HT1080 (cell line): ENCODE measurements around the gene HACE1. TPM values are rescaled to one million over a fixed set of nuclear protein-coding genes. Genes with fewer than 3 reads are reported as not detected.
A peak's percentile ranks its signal among the peaks of the same experiment; 100 is the strongest.

ENCODE experiments used
- DNase-seq: peaks from one replicate; pipeline ENCODE4 v3.0.0-alpha.2; 2015; ENCODE audit warnings: low read depth
- small RNA-seq: library from RNA; depleted of rRNA; stranded (forward); fragments of <200 nt; gene quantifications from one replicate; pipeline ENCODE3, GENCODE V24; 2014
- total RNA-seq: library from RNA; depleted of rRNA; stranded (reverse); fragments of >200 nt; shearing (Covaris generic); gene quantifications from 2 replicates; pipeline ENCODE4 v1.2.3, GENCODE V29; 2014; rRNA removed

The HACE1 gene
- total RNA-seq, 1 experiment from 2014 or later, result 5.8 TPM

GRCh38 chr6:104689551-104690205 lies 170.0 kb downstream of the HACE1 start:
- peak; percentile 71 for DNase-seq

DNA sequence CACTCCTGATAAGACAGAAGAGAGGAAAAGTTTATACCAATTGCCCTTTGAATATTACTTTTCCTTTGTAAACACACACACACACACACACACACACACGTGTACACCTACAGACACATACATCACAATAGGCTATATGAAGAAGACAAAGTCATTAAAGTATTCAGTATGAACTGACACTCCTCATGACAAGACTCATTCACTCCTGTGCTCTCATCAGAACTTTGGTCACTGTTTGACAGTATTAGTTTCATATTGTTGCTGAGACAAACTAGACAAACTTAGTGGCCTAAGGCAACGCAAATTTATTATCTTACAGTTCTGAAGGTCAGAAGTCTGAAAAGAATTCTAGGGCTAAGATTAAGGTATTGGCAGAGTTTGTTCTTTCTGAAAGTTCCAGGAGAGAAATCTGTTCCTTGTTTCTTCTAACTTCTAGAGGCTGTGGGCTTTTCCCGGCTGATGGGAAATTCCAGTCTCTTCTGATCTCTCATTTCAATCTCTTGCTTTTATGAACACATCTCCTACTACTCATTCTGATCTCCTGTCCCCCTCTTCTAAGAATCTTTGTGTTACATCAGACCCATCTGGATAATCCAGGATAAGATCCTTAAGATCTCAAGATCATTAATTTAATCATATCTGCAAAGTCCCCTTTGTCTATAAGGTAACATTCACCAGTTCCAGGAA lies 171.3 kb downstream of the HACE1 start:
- DNase-seq, result no peak

DNA sequence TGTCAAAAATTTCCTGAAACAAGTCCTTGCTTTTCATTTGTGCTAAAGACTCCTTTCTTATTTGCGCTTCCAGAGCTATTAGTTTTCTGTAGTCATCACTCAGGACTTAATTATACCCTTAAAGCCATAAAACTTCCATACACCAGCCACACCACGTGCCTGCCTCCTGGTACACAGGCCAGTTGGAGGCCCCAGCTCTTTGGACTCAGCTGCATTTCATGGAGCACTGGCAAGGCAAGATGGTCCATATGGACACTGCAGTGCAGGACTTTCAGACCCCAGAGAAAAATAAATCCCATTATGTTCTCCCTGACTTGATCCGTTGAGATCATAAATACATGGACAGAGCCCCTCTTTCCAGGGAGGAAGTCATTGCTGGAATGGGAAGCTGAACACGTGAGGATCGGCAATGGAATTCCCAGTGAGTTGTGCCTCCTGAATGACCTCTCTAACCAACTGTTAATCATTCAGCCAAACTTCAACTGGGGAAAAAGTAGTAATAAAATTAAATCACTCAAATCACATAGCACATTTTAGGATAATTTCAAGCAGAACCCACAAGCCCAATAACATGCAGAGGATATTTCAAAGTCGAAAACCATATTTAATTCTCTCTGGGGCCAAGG lies 173.1 kb downstream of the HACE1 start:
- DNase-seq, result no peak

- DNase-seq, result no peak
Observed at GRCh38 chr6:104685871-104686549, 173.7 kb downstream of the HACE1 start.

- no peak for DNase-seq
Observed at GRCh38 chr6:104684911-104685415, 174.8 kb downstream of the HACE1 start.

- no peak for DNase-seq
Observed at GRCh38 chr6:104683809-104684208, 175.9 kb downstream of the HACE1 start.

DNA sequence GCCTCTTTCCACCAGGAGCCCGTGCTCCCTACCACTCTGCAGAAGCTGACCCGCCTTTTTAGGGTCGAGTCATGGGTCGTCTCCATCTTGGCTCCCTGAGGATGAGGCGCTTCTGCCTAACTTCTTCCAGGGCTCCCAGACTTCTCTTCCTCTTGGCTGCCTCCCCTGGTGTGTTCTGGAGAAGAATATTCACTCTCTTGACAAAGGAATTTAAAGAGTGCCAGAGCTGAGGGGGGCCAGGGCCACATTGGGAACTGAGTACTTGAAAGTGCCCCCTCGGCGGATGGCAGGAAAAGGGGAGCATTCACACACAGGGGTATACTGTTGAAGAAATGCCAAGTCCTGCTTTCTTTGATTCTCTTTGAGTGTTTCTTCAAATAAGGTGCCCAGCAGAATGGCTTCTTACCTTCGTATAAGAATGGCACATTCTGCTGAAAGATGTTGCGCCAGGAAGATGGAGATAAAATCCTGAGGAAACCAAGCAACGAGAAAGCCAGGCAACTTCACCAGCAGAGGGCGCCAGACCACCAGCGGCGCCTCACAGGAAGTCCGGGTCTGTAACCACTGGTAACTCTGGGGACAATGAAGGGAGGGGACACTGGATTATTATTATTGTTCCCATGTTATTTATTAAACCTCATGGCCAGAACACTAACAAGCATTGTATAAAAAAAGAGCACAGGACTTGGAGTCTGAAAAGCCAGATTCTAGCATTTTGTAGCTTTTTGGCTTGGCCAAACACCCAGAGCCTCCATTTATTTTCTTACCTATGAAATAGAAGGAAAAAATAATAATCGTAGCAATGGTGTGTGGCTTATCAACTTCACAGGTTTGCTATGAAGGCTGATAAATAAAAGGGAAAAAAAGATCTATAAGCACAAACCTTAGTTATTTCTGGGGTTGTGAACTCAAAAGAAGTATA lies 176.7 kb downstream of the HACE1 start:
- DNase-seq, result peak; percentile 65

- no peak for DNase-seq
Observed at GRCh38 chr6:104680539-104680938, 179.2 kb downstream of the HACE1 start.

DNA sequence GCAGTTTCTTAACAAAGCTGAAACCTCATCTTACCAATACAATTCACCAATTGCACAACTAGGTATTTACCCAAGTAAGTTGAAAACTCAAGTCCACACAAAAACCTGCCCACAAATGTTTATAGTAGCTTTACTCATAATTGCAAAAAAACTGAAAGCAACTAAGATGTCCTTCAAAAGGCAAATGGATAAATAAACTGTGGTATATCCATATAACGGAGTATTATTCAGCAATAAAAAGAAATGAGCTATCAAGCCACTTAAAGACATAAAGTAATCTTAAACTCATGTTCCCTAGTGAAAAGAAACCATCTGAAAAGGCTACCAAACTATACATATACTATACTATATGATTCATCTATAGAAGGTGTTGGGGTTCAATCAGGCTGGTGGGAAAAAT lies 179.7 kb downstream of the HACE1 start:
- no peak for DNase-seq

Small RNAs within 50 kb of the gene (small RNA-seq; reads per million reads assigned to genes)
- gene RNU6-897P, result not detected

Other genes with a start within 250 kb of the HACE1 start
- 2.3 and 2.5 TPM in 2 replicates for gene LIN28B, start 97.2 kb upstream of the HACE1 start, total RNA-seq